H1 (cell line): Measurements from ENCODE around the gene NUP88. TPM values are rescaled to one million over a fixed set of nuclear protein-coding genes. Genes with fewer than 3 reads are reported as not detected.
A peak's percentile ranks its signal among the peaks of the same experiment; 100 is the strongest.

Source experiments
- ATF2 ChIP-seq: IDR thresholded peaks from 2 replicates; pipeline ENCODE4 v1.6.1; 2012; ENCODE audit warnings: low read length, inconsistent platforms
- BACH1 ChIP-seq: IDR thresholded peaks from 2 replicates; pipeline ENCODE4 v1.6.1; 2012; ENCODE audit warnings: low read length, improper control_type of control experiment
- CBX5 ChIP-seq: fragments of 300-800, 300-1000 bp; sonication (generic); IDR thresholded peaks from 2 replicates; pipeline ENCODE4 v1.7.1; 2016; ENCODE audit warnings: antibody characterized with exemption, low read length, low read depth
- CBX8 ChIP-seq: fragments of 300-800, 300-1000 bp; sonication (generic); IDR thresholded peaks from 2 replicates; pipeline ENCODE4 v1.7.1; 2016; ENCODE audit warnings: low read depth, low read length, borderline replicate concordance
- CEBPB ChIP-seq: IDR thresholded peaks from 2 replicates; pipeline ENCODE4 v1.6.1; 2012; ENCODE audit warnings: low read depth, low read length
- EGR1 ChIP-seq: IDR thresholded peaks from 2 replicates; pipeline ENCODE4 v1.6.1; 2011; ENCODE audit warnings: low read depth, low read length, borderline replicate concordance
- EP300 ChIP-seq, 2 experiments: IDR thresholded peaks; 1 replicate in 1 of 2; 2 replicates in 1 of 2; pipeline ENCODE4 v1.6.1; 2011 to 2012; ENCODE audit warnings: low read depth in 2 of 2, low read length in 2 of 2, mild to moderate bottlenecking in 2 of 2, borderline replicate concordance in 1 of 2, inconsistent platforms in 1 of 2, moderate library complexity in 1 of 2
- EZH2 ChIP-seq: fragments of 200-600 bp; sonication (generic); IDR thresholded peaks from 2 replicates; pipeline ENCODE4 v1.7.1; 2012; ENCODE audit warnings: low read depth, mild to moderate bottlenecking, moderate library complexity, low read length, inconsistent platforms; ENCODE audit not compliant: severe bottlenecking
- GABPA ChIP-seq: IDR thresholded peaks from 2 replicates; pipeline ENCODE4 v1.6.1; 2011; ENCODE audit warnings: mild to moderate bottlenecking, low read length, moderate library complexity, borderline replicate concordance; ENCODE audit not compliant: insufficient read depth
- GTF2F1 ChIP-seq: IDR thresholded peaks from 2 replicates; pipeline ENCODE4 v1.6.1; 2012; ENCODE audit warnings: low read depth, low read length, improper control_type of control experiment, borderline replicate concordance
- JUND ChIP-seq: IDR thresholded peaks from 2 replicates; pipeline ENCODE4 v1.6.1; 2011; ENCODE audit warnings: mild to moderate bottlenecking, improper control_type of control experiment, low read length
- KDM1A ChIP-seq: fragments of 200-600, 300-600 bp; sonication (generic); IDR thresholded peaks from 2 replicates; pipeline ENCODE4 v1.7.1; 2016; ENCODE audit warnings: mild to moderate bottlenecking, low read length, borderline replicate concordance
- NANOG ChIP-seq: IDR thresholded peaks from 2 replicates; pipeline ENCODE4 v1.6.1; 2011; ENCODE audit warnings: low read length, low read depth, mild to moderate bottlenecking, inconsistent platforms; ENCODE audit not compliant: insufficient read depth, poor library complexity, severe bottlenecking
- RBBP5 ChIP-seq: IDR thresholded peaks from 2 replicates; pipeline ENCODE4 v1.7.1; 2012; ENCODE audit warnings: low read depth, mild to moderate bottlenecking, inconsistent platforms, low read length, moderate library complexity, borderline replicate concordance
- RFX5 ChIP-seq: IDR thresholded peaks from 2 replicates; pipeline ENCODE4 v1.6.1; 2011; ENCODE audit warnings: low read depth, low read length, improper control_type of control experiment, borderline replicate concordance
- RNF2 ChIP-seq: fragments of 200-900, 300-1000 bp; sonication (generic); IDR thresholded peaks from 2 replicates; pipeline ENCODE4 v1.7.1; 2016; ENCODE audit warnings: borderline replicate concordance, low read depth, mild to moderate bottlenecking, antibody characterized with exemption, low read length; ENCODE audit not compliant: poor library complexity, severe bottlenecking; ENCODE audit errors: missing control alignments
- RXRA ChIP-seq: IDR thresholded peaks from 2 replicates; pipeline ENCODE4 v1.6.1; 2011; ENCODE audit warnings: low read depth, mild to moderate bottlenecking, low read length, moderate library complexity; ENCODE audit not compliant: insufficient read depth
- SRF ChIP-seq: IDR thresholded peaks from 2 replicates; pipeline ENCODE4 v1.6.1; 2011; ENCODE audit warnings: mild to moderate bottlenecking, low read depth, low read length, moderate library complexity
- TAF1 ChIP-seq: IDR thresholded peaks from 2 replicates; pipeline ENCODE4 v1.6.1; 2011; ENCODE audit warnings: mild to moderate bottlenecking, low read depth, low read length
- TBP ChIP-seq: IDR thresholded peaks from 2 replicates; pipeline ENCODE4 v1.6.1; 2011; ENCODE audit warnings: low read depth, low read length, improper control_type of control experiment
- TCF12 ChIP-seq: IDR thresholded peaks from 2 replicates; pipeline ENCODE4 v1.6.1; 2011; ENCODE audit warnings: low read depth, mild to moderate bottlenecking, low read length
- YY1 ChIP-seq: IDR thresholded peaks from 2 replicates; pipeline ENCODE4 v1.6.1; 2011; ENCODE audit warnings: low read depth, mild to moderate bottlenecking, low read length
- polyA plus RNA-seq, 7 experiments: library from polyadenylated mRNA; depleted of rRNA in 3 of 7; stranded (reverse) in 5 of 7; unstranded in 2 of 7; fragments of >200 nt in 5 of 7; fragments of 200-250 nt in 2 of 7; gene quantifications; 1 replicate in 5 of 7; 2 replicates in 1 of 7; 4 replicates in 1 of 7; pipeline versions ENCODE4 v1.2.1 to v1.2.3, GENCODE V29; 2011 to 2013; ENCODE audit warnings: missing spikeins in 2 of 7, mixed read lengths in 2 of 7
- total RNA-seq: library from RNA; stranded (reverse); fragmentation: NEBNext Ultra II Directional; extraction: Animal tissue kit (Norgen Biotek cat#: 25700); gene quantifications from 2 replicates; pipeline ENCODE4 v1.2.1, GENCODE V29; 2021
- TF ChIP-seq, protein P1 (sequence below): IDR thresholded peaks from 2 replicates; pipeline ENCODE4 v1.6.1; 2011; ENCODE audit warnings: low read depth, mild to moderate bottlenecking, low read length; ENCODE audit not compliant: insufficient read depth

Gene NUP88
- total and polyA plus RNA-seq, 2 of the 8 experiments (the other 6 are each of a cell fraction or from before 2014, with no cell fraction given), result 77.4 to 105 TPM

GRCh38 chr17:5419356-5419958, at the start of gene NUP88 (continued):
- TF ChIP-seq RBBP5, result peak; percentile 34
- TF ChIP-seq KDM1A, result no peak
- TF ChIP-seq RNF2, result no peak
- no peak for TF ChIP-seq ATF2
- no peak for TF ChIP-seq EGR1
- peak; percentile 96 for TF ChIP-seq YY1
- TF ChIP-seq EP300 (IDR thresholded peaks at IDR 0.05; ENCODE audit: borderline replicate concordance in 1 of 2, low read depth in 2 of 2, low read length in 2 of 2), result no peak
- no peak for TF ChIP-seq TCF12
- no peak for TF ChIP-seq GTF2F1
- TF ChIP-seq SRF, result no peak
- no peak; the same call in 1 of the 2 replicates for TF ChIP-seq JUND
- no peak for TF ChIP-seq CBX5
- TF ChIP-seq RXRA, result no peak
- no peak for TF ChIP-seq EZH2
- TF ChIP-seq RFX5, result no peak
- TF ChIP-seq GABPA, result no peak
- TF ChIP-seq CEBPB, result no peak
- TF ChIP-seq NANOG, result no peak
- peak; percentile 88 for TF ChIP-seq TAF1
- no peak for TF ChIP-seq CBX8
- TF ChIP-seq, protein P1, sequence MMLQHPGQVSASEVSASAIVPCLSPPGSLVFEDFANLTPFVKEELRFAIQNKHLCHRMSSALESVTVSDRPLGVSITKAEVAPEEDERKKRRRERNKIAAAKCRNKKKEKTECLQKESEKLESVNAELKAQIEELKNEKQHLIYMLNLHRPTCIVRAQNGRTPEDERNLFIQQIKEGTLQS, result no peak
- peak; percentile 83 for TF ChIP-seq TBP
- TF ChIP-seq BACH1, result no peak
